Stimulated activated CD4-positive, alpha-beta T cell treated with anti-CD3 and anti-CD28 coated beads, Interleukin-4, amount 100 ng/mL, for 24 hours (primary cell): Measurements from ENCODE around the gene DHX15.

Experiments
- DNase-seq: peaks from one replicate; pipeline ENCODE4 v3.0.0-alpha.2; 2020

Gene DHX15

GRCh38 chr4:24584211-24584850, at the start of gene DHX15:
TSS of gene DHX15 (minus strand) at chr4:24584554. CDS start at chr4:24584393, 161 bp downstream.
- DNase-seq = peak; percentile 94

GRCh38 chr4:24632011-24632410, 47.7 kb upstream of the DHX15 start:
- DNase-seq = no peak

GRCh38 chr4:24630937-24631336, 46.6 kb upstream of the DHX15 start:
- DNase-seq = no peak

- DNase-seq = no peak
These were observed 40.7 kb upstream of the DHX15 start for GRCh38 chr4:24625091-24625490.

- DNase-seq = no peak
These were observed 40.0 kb upstream of the DHX15 start for GRCh38 chr4:24624381-24624780.

- DNase-seq = no peak
These were observed 37.9 kb upstream of the DHX15 start for GRCh38 chr4:24622146-24622834.

GRCh38 chr4:24615977-24616376, 31.6 kb upstream of the DHX15 start:
- no peak for DNase-seq

- no peak for DNase-seq
These were observed 30.5 kb upstream of the DHX15 start for GRCh38 chr4:24614881-24615280.

- no peak for DNase-seq
These were observed 29.1 kb upstream of the DHX15 start for GRCh38 chr4:24613502-24613901.

- DNase-seq = no peak
These were observed 27.2 kb upstream of the DHX15 start for GRCh38 chr4:24611575-24611974.

GRCh38 chr4:24607334-24607733, 23.0 kb upstream of the DHX15 start:
- no peak for DNase-seq

- no peak for DNase-seq
These were observed 20.9 kb upstream of the DHX15 start for GRCh38 chr4:24605216-24605615.

GRCh38 chr4:24604558-24605214, 20.3 kb upstream of the DHX15 start:
- DNase-seq = no peak

- no peak for DNase-seq
These were observed 19.0 kb upstream of the DHX15 start for GRCh38 chr4:24603343-24603742.

- DNase-seq = no peak
These were observed 16.8 kb upstream of the DHX15 start for GRCh38 chr4:24601121-24601520.

GRCh38 chr4:24599275-24599674, 14.9 kb upstream of the DHX15 start:
- DNase-seq = no peak

- no peak for DNase-seq
These were observed 13.7 kb upstream of the DHX15 start for GRCh38 chr4:24598025-24598424.

- no peak for DNase-seq
These were observed 11.3 kb upstream of the DHX15 start for GRCh38 chr4:24595659-24596058.

- DNase-seq = no peak
These were observed 10.5 kb upstream of the DHX15 start for GRCh38 chr4:24594887-24595286.

- no peak for DNase-seq
These were observed 5.1 kb upstream of the DHX15 start for GRCh38 chr4:24589448-24589847.

- no peak for DNase-seq
These were observed 4.0 kb upstream of the DHX15 start for GRCh38 chr4:24588216-24588954.

GRCh38 chr4:24583451-24584210, 723 bp downstream of the DHX15 start:
- DNase-seq = peak; percentile 64
